Lower leg skin (tissue), 4 donors: Measurements from ENCODE around the gene DRAP1. TPM values are rescaled to one million over a fixed set of nuclear protein-coding genes. Genes with fewer than 3 reads are reported as not detected.

Experiments
- DNase-seq, 2 donors: peaks; one replicate each; pipeline ENCODE4 v3.0.0-alpha.2; 2019; ENCODE audit warnings: low spot score in 2 of 2
- H3K4me3 ChIP-seq: fragments of 200-600 bp; sonication (generic); 2 replicates; pipeline ENCODE4 v1.5.1; 2017; ENCODE audit warnings: mild to moderate bottlenecking, low read depth; ENCODE audit not compliant: poor library complexity, severe bottlenecking
- POLR2A ChIP-seq, 2 donors: fragments of 450-650 bp; IDR thresholded peaks; one replicate each; pipeline ENCODE4 v1.6.1; 2016 to 2017; ENCODE audit warnings: antibody characterized with exemption in 2 of 2, mild to moderate bottlenecking in 1 of 2, moderate library complexity in 1 of 2
- WGBS, 2 donors: methylation state at CpG; one replicate each; pipeline ENCODE4 v1.1.5; 2018; 5-methylcytosine and 5-hydroxymethylcytosine counted together
- intact Hi-C: fragments of 100-400 bp; cut with DNase I; formaldehyde crosslinking; loops from one replicate; pipeline ENCODE4 v1.15.0; 2023; ENCODE audit warnings: low total_unique reads
- total RNA-seq, 4 donors: library from RNA; depleted of rRNA; stranded (reverse); fragments of >200 nt; gene quantifications; one replicate each; pipeline ENCODE4 v1.1.0, GENCODE V29; 2016
- TF ChIP-seq, protein P1 (sequence below), 3 donors: fragments of 450-650 bp; IDR thresholded peaks; one replicate each; pipeline ENCODE4 v1.5.1; 2016; ENCODE audit warnings: antibody characterized with exemption in 3 of 3, mild to moderate bottlenecking in 3 of 3, moderate library complexity in 2 of 3

DRAP1 gene
- total RNA-seq, 4 donors from 2014 or later: 81.5 to 152 (median 107) TPM

GRCh38 chr11:65962141-65962564 lies 42.9 kb downstream of the DRAP1 start:
- WGBS, 2 donors: 2 to 5% methylated on average over 13 of the region's 13 CpGs
- no peak for TF ChIP-seq POLR2A (IDR thresholded peaks at IDR 0.05)
- TF ChIP-seq, protein P1, sequence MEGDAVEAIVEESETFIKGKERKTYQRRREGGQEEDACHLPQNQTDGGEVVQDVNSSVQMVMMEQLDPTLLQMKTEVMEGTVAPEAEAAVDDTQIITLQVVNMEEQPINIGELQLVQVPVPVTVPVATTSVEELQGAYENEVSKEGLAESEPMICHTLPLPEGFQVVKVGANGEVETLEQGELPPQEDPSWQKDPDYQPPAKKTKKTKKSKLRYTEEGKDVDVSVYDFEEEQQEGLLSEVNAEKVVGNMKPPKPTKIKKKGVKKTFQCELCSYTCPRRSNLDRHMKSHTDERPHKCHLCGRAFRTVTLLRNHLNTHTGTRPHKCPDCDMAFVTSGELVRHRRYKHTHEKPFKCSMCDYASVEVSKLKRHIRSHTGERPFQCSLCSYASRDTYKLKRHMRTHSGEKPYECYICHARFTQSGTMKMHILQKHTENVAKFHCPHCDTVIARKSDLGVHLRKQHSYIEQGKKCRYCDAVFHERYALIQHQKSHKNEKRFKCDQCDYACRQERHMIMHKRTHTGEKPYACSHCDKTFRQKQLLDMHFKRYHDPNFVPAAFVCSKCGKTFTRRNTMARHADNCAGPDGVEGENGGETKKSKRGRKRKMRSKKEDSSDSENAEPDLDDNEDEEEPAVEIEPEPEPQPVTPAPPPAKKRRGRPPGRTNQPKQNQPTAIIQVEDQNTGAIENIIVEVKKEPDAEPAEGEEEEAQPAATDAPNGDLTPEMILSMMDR (IDR thresholded peaks at IDR 0.05): no peak
- no peak for DNase-seq
- H3K4me3 ChIP-seq: peak overlapping the region; percentile 93
- intact Hi-C loops: no loop called here

DNA sequence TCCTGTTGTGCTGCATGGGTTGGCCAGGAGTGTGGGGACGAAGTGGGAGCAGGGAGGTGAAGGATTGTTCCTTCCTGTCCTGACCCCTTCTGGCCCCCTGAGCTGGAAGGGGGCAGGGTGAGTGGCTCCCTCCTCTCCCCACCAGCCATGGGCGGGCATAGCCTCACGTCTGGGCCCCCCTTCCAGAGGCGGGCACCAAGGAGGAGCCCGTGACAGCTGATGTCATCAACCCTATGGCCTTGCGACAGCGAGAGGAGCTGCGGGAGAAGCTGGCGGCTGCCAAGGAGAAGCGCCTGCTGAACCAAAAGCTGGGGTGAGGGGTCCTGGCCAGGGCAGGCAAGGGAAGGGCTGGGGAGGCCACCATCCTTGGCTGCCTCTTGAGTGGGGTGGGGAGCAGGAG lies 45.7 kb downstream of the DRAP1 start:
- TF ChIP-seq POLR2A (IDR thresholded peaks at IDR 0.05): no peak
- TF ChIP-seq, protein P1 (IDR thresholded peaks at IDR 0.05): no peak
- no peak overlapping the region for H3K4me3 ChIP-seq
- DNase-seq: no peak
- WGBS, 2 donors: 76 to 79% methylated on average over 7 to 10 of the region's 10 CpGs
- intact Hi-C loops: no loop called here

DNA sequence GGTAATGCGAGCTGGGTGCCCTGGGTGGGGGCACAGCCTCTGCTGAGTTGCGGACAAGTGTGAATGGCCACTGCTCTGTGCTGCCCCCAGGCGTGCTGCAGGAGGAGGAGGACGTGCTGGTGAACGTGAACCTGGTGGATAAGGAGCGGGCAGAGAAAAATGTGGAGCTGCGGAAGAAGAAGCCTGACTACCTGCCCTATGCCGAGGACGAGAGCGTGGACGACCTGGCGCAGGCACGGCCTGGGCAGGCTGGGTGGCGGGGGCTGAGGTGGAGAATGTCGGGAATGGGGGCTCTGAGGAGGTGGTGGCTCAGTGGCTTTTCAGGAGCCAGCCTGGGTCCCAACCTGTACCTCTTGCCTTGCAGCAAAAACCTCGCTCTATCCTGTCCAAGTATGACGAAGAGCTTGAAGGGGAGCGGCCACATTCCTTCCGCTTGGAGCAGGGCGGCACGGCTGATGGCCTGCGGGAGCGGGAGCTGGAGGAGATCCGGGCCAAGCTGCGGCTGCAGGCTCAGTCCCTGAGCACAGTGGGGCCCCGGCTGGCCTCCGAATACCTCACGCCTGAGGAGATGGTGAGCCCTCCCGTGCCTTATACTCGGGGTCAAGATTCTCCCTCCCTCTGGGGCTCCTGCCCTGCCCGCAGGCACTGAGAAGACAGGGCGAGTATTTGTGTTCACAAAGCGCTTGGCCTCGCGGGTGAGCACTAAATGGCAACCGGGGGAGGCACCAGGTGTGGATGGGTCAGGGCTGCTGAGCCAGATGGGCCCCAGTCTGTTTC lies 46.9 kb downstream of the DRAP1 start:
- no peak for DNase-seq
- intact Hi-C loops: no loop called here

DNA sequence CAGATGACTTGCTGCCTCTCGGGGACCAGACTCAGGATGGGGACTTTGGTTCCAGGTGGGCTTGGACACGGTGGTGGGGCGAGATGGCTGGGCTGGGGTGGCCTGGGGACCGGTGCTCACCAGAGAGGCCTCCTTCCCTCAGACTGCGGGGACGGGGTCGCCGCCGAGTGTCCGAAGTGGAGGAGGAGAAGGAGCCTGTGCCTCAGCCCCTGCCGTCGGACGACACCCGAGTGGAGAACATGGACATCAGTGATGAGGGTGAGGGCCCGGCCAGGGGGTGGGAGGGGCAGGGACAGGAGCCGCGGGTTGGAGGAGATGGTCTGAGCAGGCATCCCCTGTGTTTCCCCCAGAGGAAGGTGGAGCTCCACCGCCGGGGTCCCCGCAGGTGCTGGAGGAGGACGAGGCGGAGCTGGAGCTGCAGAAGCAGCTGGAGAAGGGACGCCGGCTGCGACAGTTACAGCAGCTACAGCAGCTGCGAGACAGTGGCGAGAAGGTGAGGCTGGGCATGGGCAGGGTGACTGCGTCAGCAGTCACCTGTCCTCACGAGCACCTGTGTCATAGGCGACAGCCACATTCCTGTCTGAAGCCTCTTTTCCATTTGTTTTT lies 48.2 kb downstream of the DRAP1 start:
- DNase-seq: no peak
- no peak overlapping the region for H3K4me3 ChIP-seq
- TF ChIP-seq, protein P1 (IDR thresholded peaks at IDR 0.05): no peak
- TF ChIP-seq POLR2A (IDR thresholded peaks at IDR 0.05): no peak
- intact Hi-C loops: no loop called here
- WGBS, 2 donors: 88 to 91% methylated on average over 30 of the region's 30 CpGs

More for the DNA sequence above, 46.9 kb downstream of the DRAP1 start:
- no peak overlapping the region for H3K4me3 ChIP-seq
- TF ChIP-seq, protein P1 (IDR thresholded peaks at IDR 0.05): no peak
- TF ChIP-seq POLR2A (IDR thresholded peaks at IDR 0.05): no peak
- 84% methylated on average over 34 to 36 of the region's 36 CpGs for WGBS, 2 donors

- no peak for DNase-seq
- no peak overlapping the region for H3K4me3 ChIP-seq
- intact Hi-C loops: no loop called here
- 81 to 83% methylated on average over 15 of the region's 15 CpGs for WGBS, 2 donors
- TF ChIP-seq, protein P1 (IDR thresholded peaks at IDR 0.05): no peak
- no peak for TF ChIP-seq POLR2A (IDR thresholded peaks at IDR 0.05)
Observed at GRCh38 chr11:65968600-65969482, 49.6 kb downstream of the DRAP1 start.

Other genes with a start within 250 kb of the DRAP1 start
- 10 to 100 TPM; 68.9 to 96.0 (median 85.7) TPM for gene KAT5, start 207.2 kb upstream of the DRAP1 start, total RNA-seq
- gene RNASEH2C, start 198.6 kb upstream of the DRAP1 start, total RNA-seq: 10 to 100 TPM; 29.7 to 73.7 (median 57.4) TPM
- 10 to 100 TPM; 32.2 to 44.3 (median 39.7) TPM for gene AP5B1, start 138.4 kb upstream of the DRAP1 start, total RNA-seq
- gene OVOL1, start 132.4 kb upstream of the DRAP1 start, total RNA-seq: 100 to 1,000 TPM in 2 of 4 donors, 10 to 100 TPM in 2; 74.8 to 159 (median 105) TPM
- under 1 TPM; 0.21 to 0.99 (median 0.67) TPM for gene SNX32, start 85.5 kb upstream of the DRAP1 start, total RNA-seq
- gene CFL1, start 61.2 kb upstream of the DRAP1 start, total RNA-seq: 100 to 1,000 TPM; 417 to 706 (median 504) TPM
- gene MUS81, start 59.0 kb upstream of the DRAP1 start, total RNA-seq: 10 to 100 TPM; 29.3 to 38.1 (median 37.1) TPM
- gene EFEMP2, start 46.6 kb upstream of the DRAP1 start, total RNA-seq: 10 to 100 TPM; 12.0 to 29.8 (median 16.3) TPM
- gene CTSW, start 39.6 kb upstream of the DRAP1 start, total RNA-seq: under 1 TPM in 3 of 4 donors, not detected in 1; 0.29 to 0.55 (median 0.29) TPM
- gene FIBP, start 31.0 kb upstream of the DRAP1 start, total RNA-seq: 100 to 1,000 TPM in 2 of 4 donors, 10 to 100 TPM in 2; 69.4 to 103 (median 86.2) TPM
- 10 to 100 TPM; 44.9 to 61.0 (median 53.1) TPM for gene CCDC85B, start 28.8 kb upstream of the DRAP1 start, total RNA-seq
- 1 to 10 TPM; 2.4 to 7.5 (median 5.3) TPM for gene FOSL1, start 19.0 kb upstream of the DRAP1 start, total RNA-seq
- gene C11orf68, start 364 bp upstream of the DRAP1 start, total RNA-seq: 10 to 100 TPM; 21.2 to 32.8 (median 26.5) TPM
- not detected for gene TSGA10IP, start 26.1 kb downstream of the DRAP1 start, total RNA-seq
- gene SART1, start 42.3 kb downstream of the DRAP1 start, total RNA-seq: 10 to 100 TPM; 35.0 to 73.5 (median 55.4) TPM
- 10 to 100 TPM; 48.3 to 66.0 (median 57.2) TPM for gene EIF1AD, start 82.7 kb downstream of the DRAP1 start, total RNA-seq
- 10 to 100 TPM; 29.3 to 41.0 (median 36.1) TPM for gene BANF1, start 83.1 kb downstream of the DRAP1 start, total RNA-seq
- gene CST6, start 92.6 kb downstream of the DRAP1 start, total RNA-seq: 1,000 to 10,000 TPM in 3 of 4 donors, 100 to 1,000 TPM in 1; 734 to 2,600 (median 1,315) TPM
- gene CATSPER1, start 107.1 kb downstream of the DRAP1 start, total RNA-seq: not detected
- not detected for gene GAL3ST3, start 129.7 kb downstream of the DRAP1 start, total RNA-seq
- 100 to 1,000 TPM in 3 of 4 donors, 10 to 100 TPM in 1; 94.3 to 160 (median 114) TPM for gene SF3B2, start 132.9 kb downstream of the DRAP1 start, total RNA-seq
- 10 to 100 TPM; 26.7 to 41.1 (median 32.4) TPM for gene PACS1, start 150.8 kb downstream of the DRAP1 start, total RNA-seq